Measurements from ENCODE around the gene AP1AR.

Gene AP1AR

DNA sequence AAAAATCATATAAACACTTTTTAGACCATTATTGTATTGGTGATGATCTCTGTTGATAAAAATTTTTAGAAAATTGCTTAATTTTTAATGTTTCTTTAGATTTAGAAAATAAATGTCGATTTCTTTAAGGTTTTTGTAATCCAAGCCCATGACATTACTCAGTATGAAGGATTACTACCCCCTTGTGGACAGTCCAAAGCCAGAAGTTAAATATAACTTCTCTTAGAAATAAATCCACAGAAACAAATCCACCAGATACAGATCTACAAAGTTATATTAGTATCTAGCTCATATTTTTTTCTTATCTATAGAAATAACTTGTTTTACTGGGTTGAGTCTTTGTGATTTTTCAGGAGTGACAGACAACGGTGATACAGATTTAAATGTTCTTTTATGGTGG is 35.2 kb downstream of the AP1AR start:
- H3K9ac ChIP-seq (ENCODE audit: low read length), result no peak overlapping the region
- WGBS (ENCODE audit: extremely low coverage, insufficient coverage, low lambda C conversion rate), result no CpG with 5 or more reads among the region's 2 CpGs

DNA sequence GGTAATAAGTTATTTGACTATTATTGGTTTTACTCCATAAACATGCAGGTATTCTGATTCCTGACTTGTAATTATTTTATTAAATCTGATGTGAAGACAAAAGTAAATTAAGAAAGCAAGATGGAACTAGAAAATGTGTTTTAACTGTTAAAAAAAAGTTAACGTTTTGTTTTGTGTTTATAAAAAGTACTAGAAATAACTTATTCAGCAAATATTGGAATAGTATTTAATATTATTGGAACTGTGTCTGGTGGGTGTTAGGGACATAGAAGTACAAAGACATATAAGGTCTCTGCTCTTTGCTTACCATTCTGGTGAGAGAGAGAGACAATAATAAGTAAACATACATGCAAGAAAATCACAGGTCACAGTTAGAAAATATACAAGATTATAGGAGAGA is 38.5 kb downstream of the AP1AR start:
- Histone ChIP-seq H3K36me3 (ENCODE audit: control insufficient read depth, insufficient read depth, low read length) (no peaks in the 10 kb centered on the region), H3K18ac (ENCODE audit: low read length) (no peak overlapping the region), H3K27me3 (ENCODE audit: insufficient read depth, low read length, poor library complexity) (no peaks in the 10 kb centered on the region), H3K4ac (ENCODE audit: low read depth, low read length) (no peak overlapping the region), H3K27ac (ENCODE audit: low read depth, low read length) (no peak overlapping the region), H3K23ac (ENCODE audit: low read length) (no peak overlapping the region), H4K8ac (ENCODE audit: low read depth, low read length) (no peak overlapping the region), H2AK5ac (ENCODE audit: low read length) (no peak overlapping the region), H3K4me2 (ENCODE audit: low read length) (no peak overlapping the region), H4K5ac (ENCODE audit: low read length) (no peak overlapping the region), H3K79me1 (ENCODE audit: low read length) (no peaks in the 10 kb centered on the region), H2BK120ac (ENCODE audit: low read depth, low read length) (no peak overlapping the region), H2BK5ac (ENCODE audit: low read length) (no peak overlapping the region), H3K79me2 (ENCODE audit: control insufficient read depth, insufficient read depth, low read length) (no peaks in the 10 kb centered on the region), H3K9ac (ENCODE audit: low read length) (no peak overlapping the region), H3K56ac (ENCODE audit: low read length) (no peak overlapping the region), H3K4me1 (ENCODE audit: control insufficient read depth, low read depth, low read length) (no peaks in the 10 kb centered on the region), H3K4me3 (ENCODE audit: low read length) (no peak overlapping the region), H2BK15ac (replicated peaks; ENCODE audit: low read depth) (no peak overlapping the region)
- 100% methylated on average over 1 of the region's 1 CpG for WGBS (ENCODE audit: extremely low coverage, insufficient coverage, low lambda C conversion rate)
- DNase-seq, result no peak

More for the DNA sequence above, 35.2 kb downstream of the AP1AR start:
- no peak overlapping the region for H3K4me3 ChIP-seq (ENCODE audit: low read length)
- no peak for DNase-seq
- no peaks in the 10 kb centered on the region for H3K79me2 ChIP-seq (ENCODE audit: control insufficient read depth, insufficient read depth, low read length)
- H3K27me3 ChIP-seq (ENCODE audit: insufficient read depth, low read length, poor library complexity), result no peaks in the 10 kb centered on the region
- H3K4ac ChIP-seq (ENCODE audit: low read depth, low read length), result no peak overlapping the region
- H3K18ac ChIP-seq (ENCODE audit: low read length), result no peak overlapping the region
- no peaks in the 10 kb centered on the region for H3K79me1 ChIP-seq (ENCODE audit: low read length)
- no peak overlapping the region for H2AK5ac ChIP-seq (ENCODE audit: low read length)
- no peak overlapping the region for H2BK15ac ChIP-seq (replicated peaks; ENCODE audit: low read depth)
- H3K36me3 ChIP-seq (ENCODE audit: control insufficient read depth, insufficient read depth, low read length), result no peaks in the 10 kb centered on the region
- no peak overlapping the region for H4K8ac ChIP-seq (ENCODE audit: low read depth, low read length)
- H4K5ac ChIP-seq (ENCODE audit: low read length), result no peak overlapping the region
- no peaks in the 10 kb centered on the region for H3K4me1 ChIP-seq (ENCODE audit: control insufficient read depth, low read depth, low read length)
- no peak overlapping the region for H2BK5ac ChIP-seq (ENCODE audit: low read length)
- no peak overlapping the region for H3K4me2 ChIP-seq (ENCODE audit: low read length)
- no peak overlapping the region for H3K56ac ChIP-seq (ENCODE audit: low read length)
- H3K23ac ChIP-seq (ENCODE audit: low read length), result no peak overlapping the region
- no peak overlapping the region for H3K27ac ChIP-seq (ENCODE audit: low read depth, low read length)
- no peak overlapping the region for H2BK120ac ChIP-seq (ENCODE audit: low read depth, low read length)

DNA sequence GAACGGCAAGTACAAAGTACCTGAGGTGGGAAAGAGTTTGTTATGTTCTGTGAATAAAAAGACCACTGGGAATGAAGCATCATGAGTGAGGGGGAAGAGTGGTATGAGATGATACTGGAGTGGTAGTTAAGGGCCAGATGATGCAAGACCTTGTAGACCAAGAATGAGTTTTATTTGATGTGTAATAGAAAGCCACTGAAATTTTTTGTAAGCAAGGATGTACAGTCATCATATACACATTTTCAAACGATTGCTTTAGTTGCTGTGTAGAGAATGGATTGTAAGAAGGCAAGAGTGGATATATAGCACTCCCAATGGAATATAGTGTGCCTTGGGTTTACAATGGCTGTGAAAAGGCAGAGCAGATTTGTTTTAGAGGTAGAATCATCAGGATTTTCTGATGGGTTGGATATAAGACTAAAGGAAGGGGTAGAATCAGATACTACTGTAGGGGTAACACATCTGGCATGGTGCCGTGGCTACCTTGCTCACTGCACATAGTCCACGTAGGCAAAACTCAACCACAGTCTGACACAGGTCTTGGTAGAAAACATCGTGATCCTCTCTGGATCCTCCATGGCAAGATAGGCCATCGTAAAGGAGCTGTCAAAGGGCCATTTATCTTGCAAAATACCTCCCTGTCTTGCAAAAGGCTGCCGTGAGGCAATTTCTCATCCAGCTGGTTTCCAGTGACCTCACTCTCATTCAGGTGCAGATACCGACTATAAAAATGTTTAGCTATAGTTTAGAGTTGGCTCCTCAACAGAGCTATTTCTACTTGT is 39.2 kb downstream of the AP1AR start:
- no peaks in the 10 kb centered on the region for H3K27me3 ChIP-seq (ENCODE audit: insufficient read depth, low read length, poor library complexity)
- no peak overlapping the region for H2BK15ac ChIP-seq (replicated peaks; ENCODE audit: low read depth)
- H3K4me2 ChIP-seq (ENCODE audit: low read length), result no peak overlapping the region
- H3K79me2 ChIP-seq (ENCODE audit: control insufficient read depth, insufficient read depth, low read length), result no peaks in the 10 kb centered on the region
- H3K79me1 ChIP-seq (ENCODE audit: low read length), result no peaks in the 10 kb centered on the region
- H3K4me1 ChIP-seq (ENCODE audit: control insufficient read depth, low read depth, low read length), result no peaks in the 10 kb centered on the region
- no peak overlapping the region for H2BK5ac ChIP-seq (ENCODE audit: low read length)
- no peak overlapping the region for H4K5ac ChIP-seq (ENCODE audit: low read length)
- DNase-seq, result no peak
- H3K4ac ChIP-seq (ENCODE audit: low read depth, low read length), result no peak overlapping the region
- no peak overlapping the region for H3K4me3 ChIP-seq (ENCODE audit: low read length)
- no peak overlapping the region for H3K23ac ChIP-seq (ENCODE audit: low read length)
- no peaks in the 10 kb centered on the region for H3K36me3 ChIP-seq (ENCODE audit: control insufficient read depth, insufficient read depth, low read length)
- no peak overlapping the region for H3K27ac ChIP-seq (ENCODE audit: low read depth, low read length)
- no peak overlapping the region for H3K9ac ChIP-seq (ENCODE audit: low read length)
- H3K18ac ChIP-seq (ENCODE audit: low read length), result no peak overlapping the region
- H2BK120ac ChIP-seq (ENCODE audit: low read depth, low read length), result no peak overlapping the region
- H4K8ac ChIP-seq (ENCODE audit: low read depth, low read length), result no peak overlapping the region
- H2AK5ac ChIP-seq (ENCODE audit: low read length), result no peak overlapping the region
- H3K56ac ChIP-seq (ENCODE audit: low read length), result no peak overlapping the region
- no CpG with 5 or more reads among the region's 8 CpGs for WGBS (ENCODE audit: extremely low coverage, insufficient coverage, low lambda C conversion rate)

DNA sequence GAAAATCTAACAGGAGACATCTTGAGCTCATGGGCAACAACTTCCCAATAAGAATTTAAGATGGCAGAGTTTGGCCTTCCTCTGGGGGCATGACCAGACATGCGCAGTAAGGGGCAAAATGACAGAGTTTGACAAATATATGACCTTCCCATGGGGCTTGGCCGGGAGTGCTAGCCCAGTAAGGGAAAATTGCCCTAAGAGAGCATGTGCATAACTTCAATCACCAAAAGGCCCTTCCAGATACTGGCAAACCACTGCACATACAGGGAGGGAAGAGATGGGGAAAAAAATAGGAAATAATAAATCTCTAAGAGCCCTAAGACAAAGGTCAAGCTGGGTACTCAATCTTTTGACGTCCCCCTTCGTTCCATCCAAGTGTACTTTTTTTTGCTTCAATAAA is 40.7 kb downstream of the AP1AR start:
- H4K5ac ChIP-seq (ENCODE audit: low read length), result no peak overlapping the region
- H3K79me2 ChIP-seq (ENCODE audit: control insufficient read depth, insufficient read depth, low read length), result no peaks in the 10 kb centered on the region
- no peak overlapping the region for H3K18ac ChIP-seq (ENCODE audit: low read length)
- H3K36me3 ChIP-seq (ENCODE audit: control insufficient read depth, insufficient read depth, low read length), result no peaks in the 10 kb centered on the region
- H3K4me1 ChIP-seq (ENCODE audit: control insufficient read depth, low read depth, low read length), result no peaks in the 10 kb centered on the region
- no peak overlapping the region for H3K56ac ChIP-seq (ENCODE audit: low read length)
- H3K4ac ChIP-seq (ENCODE audit: low read depth, low read length), result no peak overlapping the region
- no peak for DNase-seq
- H3K4me3 ChIP-seq (ENCODE audit: low read length), result no peak overlapping the region
- no peaks in the 10 kb centered on the region for H3K79me1 ChIP-seq (ENCODE audit: low read length)
- H2BK120ac ChIP-seq (ENCODE audit: low read depth, low read length), result no peak overlapping the region
- H3K4me2 ChIP-seq (ENCODE audit: low read length), result no peak overlapping the region
- H3K23ac ChIP-seq (ENCODE audit: low read length), result no peak overlapping the region
- no peak overlapping the region for H4K8ac ChIP-seq (ENCODE audit: low read depth, low read length)
- no peak overlapping the region for H2BK5ac ChIP-seq (ENCODE audit: low read length)
- no peak overlapping the region for H2AK5ac ChIP-seq (ENCODE audit: low read length)
- no peak overlapping the region for H3K27ac ChIP-seq (ENCODE audit: low read depth, low read length)
- H3K27me3 ChIP-seq (ENCODE audit: insufficient read depth, low read length, poor library complexity), result no peaks in the 10 kb centered on the region
- WGBS (ENCODE audit: extremely low coverage, insufficient coverage, low lambda C conversion rate), result no CpG with 5 or more reads among the region's 4 CpGs
- no peak overlapping the region for H2BK15ac ChIP-seq (replicated peaks; ENCODE audit: low read depth)
- H3K9ac ChIP-seq (ENCODE audit: low read length), result no peak overlapping the region

DNA sequence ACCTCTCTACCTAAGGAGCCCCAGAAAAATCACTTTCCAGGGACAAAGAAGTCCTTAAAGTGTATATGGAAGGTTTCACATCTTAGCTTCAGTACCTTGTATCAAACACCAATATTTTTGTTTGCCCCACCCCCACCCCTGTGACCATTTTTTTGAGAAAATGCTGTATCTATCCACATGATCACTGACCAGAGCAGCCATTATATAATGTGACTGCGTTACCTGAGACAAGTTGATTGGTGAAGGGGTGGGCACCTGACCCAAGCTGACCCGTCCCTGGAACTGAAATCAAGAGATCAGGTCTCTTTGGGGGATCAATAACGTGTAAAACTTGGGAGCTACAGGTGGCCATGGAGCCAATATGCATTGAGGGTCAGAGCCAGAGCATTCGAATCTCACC is 43.4 kb downstream of the AP1AR start:
- Histone ChIP-seq H3K27me3 (ENCODE audit: insufficient read depth, low read length, poor library complexity) (no peaks in the 10 kb centered on the region), H3K4me2 (ENCODE audit: low read length) (no peak overlapping the region), H3K79me1 (ENCODE audit: low read length) (no peaks in the 10 kb centered on the region), H3K4me1 (ENCODE audit: control insufficient read depth, low read depth, low read length) (no peaks in the 10 kb centered on the region), H3K4me3 (ENCODE audit: low read length) (no peak overlapping the region), H3K23ac (ENCODE audit: low read length) (no peak overlapping the region), H3K79me2 (ENCODE audit: control insufficient read depth, insufficient read depth, low read length) (no peaks in the 10 kb centered on the region), H2AK5ac (ENCODE audit: low read length) (no peak overlapping the region), H3K27ac (ENCODE audit: low read depth, low read length) (no peak overlapping the region), H4K8ac (ENCODE audit: low read depth, low read length) (no peak overlapping the region), H3K56ac (ENCODE audit: low read length) (no peak overlapping the region), H2BK15ac (replicated peaks; ENCODE audit: low read depth) (no peak overlapping the region), H3K4ac (ENCODE audit: low read depth, low read length) (no peak overlapping the region), H4K5ac (ENCODE audit: low read length) (no peak overlapping the region), H3K18ac (ENCODE audit: low read length) (no peak overlapping the region), H3K9ac (ENCODE audit: low read length) (no peak overlapping the region), H2BK120ac (ENCODE audit: low read depth, low read length) (no peak overlapping the region), H3K36me3 (ENCODE audit: control insufficient read depth, insufficient read depth, low read length) (no peaks in the 10 kb centered on the region), H2BK5ac (ENCODE audit: low read length) (no peak overlapping the region)
- no peak for DNase-seq
- no CpG with 5 or more reads among the region's 4 CpGs for WGBS (ENCODE audit: extremely low coverage, insufficient coverage, low lambda C conversion rate)

DNA sequence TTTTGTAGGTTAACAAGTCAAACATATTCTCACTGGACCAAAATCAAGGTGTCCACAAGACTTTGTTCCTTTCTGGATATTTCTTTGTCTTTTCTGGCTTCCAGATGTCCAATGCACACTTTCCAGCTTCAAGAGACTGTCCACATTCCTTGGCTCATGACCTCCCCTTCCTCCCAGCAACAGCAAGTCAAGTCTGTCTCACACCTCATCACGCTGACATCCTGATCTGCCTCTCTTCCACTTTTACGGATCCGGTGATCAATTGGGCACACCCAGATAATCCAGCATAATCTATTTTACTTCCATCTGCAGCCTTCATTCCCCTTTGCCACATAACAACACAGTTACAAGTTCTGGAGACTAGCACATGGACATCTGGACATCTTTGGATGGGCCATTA is 44.5 kb downstream of the AP1AR start:
- no peak overlapping the region for H2BK120ac ChIP-seq (ENCODE audit: low read depth, low read length)
- H3K56ac ChIP-seq (ENCODE audit: low read length), result no peak overlapping the region
- no peak overlapping the region for H3K23ac ChIP-seq (ENCODE audit: low read length)
- no peak overlapping the region for H3K18ac ChIP-seq (ENCODE audit: low read length)
- no peak overlapping the region for H3K4ac ChIP-seq (ENCODE audit: low read depth, low read length)
- no peak for DNase-seq
- H2BK15ac ChIP-seq (replicated peaks; ENCODE audit: low read depth), result no peak overlapping the region
- H3K9ac ChIP-seq (ENCODE audit: low read length), result no peak overlapping the region
- H3K4me2 ChIP-seq (ENCODE audit: low read length), result no peak overlapping the region
- H3K4me1 ChIP-seq (ENCODE audit: control insufficient read depth, low read depth, low read length), result no peaks in the 10 kb centered on the region
- H3K79me1 ChIP-seq (ENCODE audit: low read length), result no peaks in the 10 kb centered on the region
- H3K27me3 ChIP-seq (ENCODE audit: insufficient read depth, low read length, poor library complexity), result no peaks in the 10 kb centered on the region
- no peak overlapping the region for H2AK5ac ChIP-seq (ENCODE audit: low read length)
- no peak overlapping the region for H2BK5ac ChIP-seq (ENCODE audit: low read length)
- no peak overlapping the region for H3K27ac ChIP-seq (ENCODE audit: low read depth, low read length)
- H3K36me3 ChIP-seq (ENCODE audit: control insufficient read depth, insufficient read depth, low read length), result no peaks in the 10 kb centered on the region
- H3K4me3 ChIP-seq (ENCODE audit: low read length), result no peak overlapping the region
- H4K8ac ChIP-seq (ENCODE audit: low read depth, low read length), result no peak overlapping the region
- no peak overlapping the region for H4K5ac ChIP-seq (ENCODE audit: low read length)
- WGBS (ENCODE audit: extremely low coverage, insufficient coverage, low lambda C conversion rate), result no CpG with 5 or more reads among the region's 3 CpGs
- no peaks in the 10 kb centered on the region for H3K79me2 ChIP-seq (ENCODE audit: control insufficient read depth, insufficient read depth, low read length)
